ENCODE measurements around the gene CHKA. TPM values are rescaled to one million over a fixed set of nuclear protein-coding genes. Genes with fewer than 3 reads are reported as not detected.

Gene CHKA
- total and polyA plus RNA-seq, 2 of the 4 experiments (the other 2 are of a cell fraction) = 4.5 to 8.4 TPM

DNA sequence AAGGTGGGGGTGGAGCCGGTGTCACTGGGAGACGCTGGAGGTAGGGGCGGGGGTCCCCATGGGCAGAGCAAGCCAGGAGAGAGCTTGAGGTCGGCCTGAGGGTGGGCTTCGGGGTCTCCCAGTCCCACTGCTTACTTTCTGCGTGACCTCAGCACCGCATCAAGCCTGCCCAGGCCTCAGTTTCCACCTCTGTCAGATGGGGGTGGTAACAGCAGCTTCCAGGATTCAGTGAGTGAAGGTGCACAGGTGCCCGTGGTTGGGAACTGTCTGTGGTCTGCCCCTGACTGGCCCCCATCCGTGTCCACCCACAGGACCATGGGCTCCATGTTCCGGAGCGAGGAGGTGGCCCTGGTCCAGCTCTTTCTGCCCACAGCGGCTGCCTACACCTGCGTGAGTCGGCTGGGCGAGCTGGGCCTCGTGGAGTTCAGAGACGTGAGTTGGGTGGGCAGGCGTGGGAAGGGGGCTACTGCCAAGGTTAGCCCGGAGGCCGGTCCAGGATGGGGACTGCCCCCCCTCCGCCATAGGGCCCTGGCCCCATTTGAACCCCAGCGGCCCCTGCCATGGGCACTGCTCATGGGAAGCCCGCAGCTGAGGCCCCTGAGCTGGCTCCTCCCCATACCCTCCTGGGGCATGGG, 80.1 kb downstream of the CHKA start (continued):
- TF ChIP-seq CHD1 (IDR thresholded peaks at IDR 0.05; ENCODE audit: low read depth, low read length) (no peak), MXI1 (IDR thresholded peaks at IDR 0.05; ENCODE audit: borderline replicate concordance, low read depth, low read length) (no peak), ELK1 (IDR thresholded peaks at IDR 0.05; ENCODE audit: borderline replicate concordance, low read depth, low read length) (no peak)

All from IMR-90 (cell line).